ENCODE results near the gene TMEM25.

DNA sequence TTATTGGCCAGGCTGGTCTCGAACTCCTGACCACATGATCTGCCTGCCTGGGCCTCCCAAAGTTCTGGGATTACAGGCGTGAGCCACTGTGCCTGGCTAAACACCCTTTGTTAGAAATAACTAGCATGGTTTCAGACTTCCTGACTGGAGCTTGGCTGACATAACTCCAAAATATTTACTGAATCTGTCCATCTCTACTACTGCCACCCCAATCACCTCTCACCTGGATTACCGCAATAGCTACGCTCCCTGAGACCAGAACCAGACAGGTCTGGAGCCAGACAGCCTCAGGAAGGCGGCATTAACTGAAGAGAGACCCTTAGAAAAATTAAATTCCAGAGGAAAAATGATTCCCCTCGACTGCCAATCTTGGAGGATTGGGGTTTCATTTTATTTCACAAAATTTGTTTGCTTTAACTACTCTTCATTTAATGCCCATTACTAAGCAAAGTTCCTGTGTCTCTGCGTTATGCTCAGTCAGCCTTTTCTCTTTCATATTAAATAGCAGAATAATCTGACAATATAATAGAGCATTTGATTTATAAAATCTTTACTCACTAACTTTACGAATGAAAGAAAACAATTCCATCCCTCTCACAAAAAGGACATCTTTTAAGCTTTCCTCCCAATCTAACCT lies 13.1 kb downstream of the TMEM25 start:
- TF ChIP-seq LEF1 (IDR thresholded peaks at IDR 0.05; ENCODE audit: borderline replicate concordance) = no peak
- TF ChIP-seq FOXM1 (IDR thresholded peaks at IDR 0.05; ENCODE audit: borderline replicate concordance) = no peak
- TF ChIP-seq TARDBP (IDR thresholded peaks at IDR 0.05) = no peak
- no peak for TF ChIP-seq NFRKB (IDR thresholded peaks at IDR 0.05)
- TF ChIP-seq ELF4 (IDR thresholded peaks at IDR 0.05) = no peak
- TF ChIP-seq SP1 (IDR thresholded peaks at IDR 0.05) = no peak
- TF ChIP-seq FOXA1 (IDR thresholded peaks at IDR 0.05) = no peak
- TF ChIP-seq BHLHE40 (IDR thresholded peaks at IDR 0.05; ENCODE audit: borderline replicate concordance) = no peak
- no peak for TF ChIP-seq ARNT (IDR thresholded peaks at IDR 0.05)
- no peak for TF ChIP-seq SUZ12 (IDR thresholded peaks at IDR 0.05)

Measured in HEK293T (cell line).